A549 (cell line): ENCODE results near the gene KLRC3. TPM values are rescaled to one million over a fixed set of nuclear protein-coding genes. Genes with fewer than 3 reads are reported as not detected.

ENCODE experiments used
- ATAC-seq, 2 experiments: fragments of 200-7000 bp in 1 of 2; fragments of >200 bp in 1 of 2; cut with Nextera tagmentation in 1 of 2; cut with Tn5 transposase in 1 of 2; 3 replicates each; pipeline versions ENCODE4 v1.8.0 to v1.9.1; 2018 to 2020; ENCODE audit warnings: mild to moderate bottlenecking in 1 of 2, moderate library complexity in 1 of 2
- CTCF ChIA-PET: fragments of 300-600 bp; sonication (Branson Sonifier 250); formaldehyde crosslinking; extraction: SDS; loops from one replicate; lab custom pipeline; 2021; ENCODE audit warnings: antibody characterized with exemption, inconsistent platforms; lab: Yijun Ruan, JAX
- POLR2A ChIA-PET: fragments of 350-600 bp; formaldehyde crosslinking; extraction: SDS; loops from one replicate; lab custom pipeline; 2021; ENCODE audit warnings: antibody characterized with exemption, inconsistent platforms; lab: Yijun Ruan, JAX
- DNase-seq, 2 experiments: peaks; one replicate each; pipeline versions ENCODE4 v3.0.0 to v3.0.0-alpha.2; 2011 to 2016; ENCODE audit warnings: low read depth in 1 of 2, low spot score in 1 of 2
- FAIRE-seq: peaks from 2 replicates; lab custom pipeline; 2011; peaks lifted over from hg19 to GRCh38; lab: Jason Lieb, UNC
- H3K27ac ChIP-seq, 2 experiments: fragments of >200 bp; sonication (Bioruptor Twin); formaldehyde crosslinking; 3 replicates each; pipeline ENCODE4 v1.5.1; 2016 to 2017
- H3K4me1 ChIP-seq: fragments of >200 bp; sonication (Bioruptor Twin); formaldehyde crosslinking; 3 replicates; pipeline ENCODE4 v1.6.1; 2016
- H3K4me2 ChIP-seq: fragments of >200 bp; sonication (Bioruptor Twin); formaldehyde crosslinking; 3 replicates; pipeline ENCODE4 v1.6.1; 2016
- H3K4me3 ChIP-seq: fragments of >200 bp; sonication (Bioruptor Twin); formaldehyde crosslinking; 3 replicates; pipeline ENCODE4 v1.5.1; 2016
- H3K9me3 ChIP-seq: fragments of >200 bp; sonication (Bioruptor Twin); formaldehyde crosslinking; 3 replicates; pipeline ENCODE4 v1.6.1; 2016
- BHLHE40 ChIP-seq: IDR thresholded peaks from 2 replicates; pipeline ENCODE4 v1.6.1; 2012; ENCODE audit warnings: low read depth, low read length, inconsistent platforms
- CBX2 ChIP-seq: fragments of 200-600 bp; sonication (generic); IDR thresholded peaks from 2 replicates; pipeline ENCODE4 v1.6.1; 2016; ENCODE audit warnings: low read depth, mild to moderate bottlenecking, borderline replicate concordance
- CHD4 ChIP-seq: fragments of 200-600 bp; sonication (generic); IDR thresholded peaks from 2 replicates; pipeline ENCODE4 v1.6.1; 2016; ENCODE audit warnings: antibody characterized with exemption, mild to moderate bottlenecking, borderline replicate concordance
- EHF ChIP-seq: fragments of 250-450 bp; sonication (Bioruptor Pico); IDR thresholded peaks from 2 replicates; pipeline ENCODE4 v1.5.0; 2020; ENCODE audit warnings: mild to moderate bottlenecking
- EP300 ChIP-seq, 2 experiments: fragments of >200 bp; sonication (Bioruptor Twin); formaldehyde crosslinking; IDR thresholded peaks; 2 replicates in 1 of 2; 3 replicates in 1 of 2; pipeline ENCODE4 v1.6.1; 2016 to 2017
- ESRRA ChIP-seq: fragments of 150-350 bp; IDR thresholded peaks from 2 replicates; pipeline ENCODE4 v1.6.1; 2014; ENCODE audit warnings: mild to moderate bottlenecking, low read length, borderline replicate concordance
- FOXS1 ChIP-seq: fragments of 250-450 bp; sonication (Bioruptor Pico); IDR thresholded peaks from 2 replicates; pipeline ENCODE4 v1.5.0; 2020; ENCODE audit warnings: mild to moderate bottlenecking, moderate library complexity
- GATA3 ChIP-seq: IDR thresholded peaks from 2 replicates; pipeline ENCODE4 v1.6.1; 2012; ENCODE audit warnings: borderline replicate concordance
- HEYL ChIP-seq: fragments of 250-450 bp; sonication (Bioruptor Pico); IDR thresholded peaks from 2 replicates; pipeline ENCODE4 v1.8.0; 2021; ENCODE audit warnings: mild to moderate bottlenecking, moderate library complexity
- HOXA7 ChIP-seq: fragments of 250-450 bp; sonication (Bioruptor Pico); IDR thresholded peaks from 2 replicates; pipeline ENCODE4 v1.5.0; 2020; ENCODE audit warnings: mild to moderate bottlenecking, moderate library complexity
- HOXB5 ChIP-seq: fragments of 250-450 bp; sonication (Bioruptor Pico); IDR thresholded peaks from 2 replicates; pipeline ENCODE4 v1.5.0; 2020; ENCODE audit warnings: mild to moderate bottlenecking, moderate library complexity
- JUNB ChIP-seq: fragments of >200 bp; sonication (Bioruptor Twin); formaldehyde crosslinking; IDR thresholded peaks from 2 replicates; pipeline ENCODE4 v1.6.1; 2016
- KDM1A ChIP-seq: fragments of 200-600 bp; sonication (generic); IDR thresholded peaks from 2 replicates; pipeline ENCODE4 v1.6.1; 2016; ENCODE audit warnings: low read depth, mild to moderate bottlenecking
- MAFK ChIP-seq: fragments of 450-650 bp; IDR thresholded peaks from 2 replicates; pipeline ENCODE4 v1.6.1; 2014; ENCODE audit not compliant: partially characterized antibody
- MYC ChIP-seq: IDR thresholded peaks from 2 replicates; pipeline ENCODE4 v1.6.1; 2012; ENCODE audit warnings: mild to moderate bottlenecking, inconsistent platforms, low read length, improper control_type of control experiment, borderline replicate concordance
- POLR2A ChIP-seq: IDR thresholded peaks from 2 replicates; pipeline ENCODE4 v1.6.1; 2012; ENCODE audit warnings: mild to moderate bottlenecking, low read length
- POLR2AphosphoS2 ChIP-seq: conservative IDR thresholded peaks from 2 replicates; pipeline ENCODE4 v1.6.1; 2012; ENCODE audit warnings: low read length, improper control_type of control experiment, inconsistent platforms
- RAD21 ChIP-seq, 2 experiments: fragments of >200 bp in 1 of 2; sonication (Bioruptor Twin) in 1 of 2; formaldehyde crosslinking in 1 of 2; IDR thresholded peaks in 1 of 2; conservative IDR thresholded peaks in 1 of 2; 2 replicates in 1 of 2; 3 replicates in 1 of 2; pipeline ENCODE4 v1.6.1; 2012 to 2018; ENCODE audit warnings: inconsistent platforms in 1 of 2
- RARB ChIP-seq: fragments of 250-450 bp; sonication (Bioruptor Pico); IDR thresholded peaks from 2 replicates; pipeline ENCODE4 v1.8.0; 2021; ENCODE audit warnings: mild to moderate bottlenecking, moderate library complexity
- SMC3 ChIP-seq: fragments of >200 bp; sonication (Bioruptor Twin); formaldehyde crosslinking; IDR thresholded peaks from 3 replicates; pipeline ENCODE4 v1.6.1; 2018; ENCODE audit warnings: inconsistent platforms
- ZC3H11A ChIP-seq: fragments of 450-650 bp; IDR thresholded peaks from 2 replicates; pipeline ENCODE4 v1.6.1; 2014; ENCODE audit warnings: antibody characterized with exemption, mild to moderate bottlenecking
- ZFP36 ChIP-seq: fragments of 450-650 bp; IDR thresholded peaks from 2 replicates; pipeline ENCODE4 v1.6.1; 2014; ENCODE audit warnings: borderline replicate concordance; ENCODE audit not compliant: partially characterized antibody
- WGBS: methylation state at CpG from one replicate; pipeline ENCODE4 v1.1.6; 2017; ENCODE audit errors: missing lambda C conversion rate; 5-methylcytosine and 5-hydroxymethylcytosine counted together
- polyA plus RNA-seq, 4 experiments: library from polyadenylated mRNA; depleted of rRNA in 3 of 4; stranded (reverse); fragments of >200 nt; fragmentation: RNase III in 1 of 4; extraction: RNeasy Plus Mini Kit Qiagen cat#74134 plus additional on column Dnase treatment in 1 of 4; gene quantifications; 2 replicates in 3 of 4; 3 replicates in 1 of 4; pipeline ENCODE4 v1.2.3, GENCODE V29; 2011 to 2017
- TF ChIP-seq, protein P1 (sequence below): fragments of >200 bp; sonication (Bioruptor Twin); formaldehyde crosslinking; IDR thresholded peaks from 3 replicates; pipeline ENCODE4 v1.6.1; 2016
- TF ChIP-seq, protein P2 (sequence below): fragments of >200 bp; sonication (Bioruptor Twin); formaldehyde crosslinking; IDR thresholded peaks from 3 replicates; pipeline ENCODE4 v1.5.1; 2016
- TF ChIP-seq, protein P3 (sequence below): fragments of 250-450 bp; sonication (Bioruptor Pico); IDR thresholded peaks from 2 replicates; pipeline ENCODE4 v1.5.0; 2021; ENCODE audit warnings: mild to moderate bottlenecking, moderate library complexity, borderline replicate concordance
- TF ChIP-seq, protein P4 (sequence below): fragments of 250-450 bp; sonication (Bioruptor Pico); IDR thresholded peaks from 2 replicates; pipeline ENCODE4 v1.5.0; 2020; ENCODE audit warnings: low read depth, mild to moderate bottlenecking, moderate library complexity

Gene KLRC3
- polyA plus RNA-seq, 2 of the 4 experiments (the other 2 are of a cell fraction) = 0.10 TPM; not detected in 1

DNA sequence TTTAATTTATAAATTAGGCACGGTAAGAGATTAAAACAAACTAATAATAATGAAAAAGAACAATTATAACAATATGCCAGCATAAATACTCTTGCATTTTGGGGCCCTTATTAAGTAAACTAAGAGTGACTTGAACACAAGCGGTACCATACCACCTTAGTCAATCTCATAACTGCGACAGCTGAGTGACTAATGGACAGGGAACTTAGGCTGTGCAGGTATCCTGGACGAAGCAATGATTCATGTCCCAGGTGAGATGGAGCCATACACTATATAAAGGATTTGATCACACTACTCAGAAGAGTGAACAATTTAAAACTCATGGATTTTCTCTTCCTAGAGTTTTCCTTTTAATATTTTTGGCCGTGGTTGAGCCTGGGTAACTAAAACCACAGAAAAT lies 15.1 kb downstream of the KLRC3 start:
- no peak for DNase-seq
- POLR2A ChIA-PET = no interaction called here
- H3K4me1 ChIP-seq = no peaks in the 10 kb centered on the region
- H3K27ac ChIP-seq = no peak overlapping the region
- TF ChIP-seq ZC3H11A (no peak), POLR2A (no peak), RAD21 (conservative IDR thresholded peaks at IDR 0.05 in 1 of 2, IDR thresholded peaks at IDR 0.05 in 1 of 2) (no peak), MAFK (no peak)
- H3K4me3 ChIP-seq = no peak overlapping the region
- WGBS = 85% methylated on average over 5 of the region's 5 CpGs
- H3K9me3 ChIP-seq = peaks cover 5% of the 10 kb centered on the region; the same call in 1 of the 3 replicates
- no peak for ATAC-seq
- no peak for FAIRE-seq
- CTCF ChIA-PET = interaction anchor here (1.4 kb wide), 1 partner anchor 39 kb away, joined by 3 read pairs; no protein-coding TSS in a partner anchor
- H3K4me2 ChIP-seq = no peak overlapping the region

DNA sequence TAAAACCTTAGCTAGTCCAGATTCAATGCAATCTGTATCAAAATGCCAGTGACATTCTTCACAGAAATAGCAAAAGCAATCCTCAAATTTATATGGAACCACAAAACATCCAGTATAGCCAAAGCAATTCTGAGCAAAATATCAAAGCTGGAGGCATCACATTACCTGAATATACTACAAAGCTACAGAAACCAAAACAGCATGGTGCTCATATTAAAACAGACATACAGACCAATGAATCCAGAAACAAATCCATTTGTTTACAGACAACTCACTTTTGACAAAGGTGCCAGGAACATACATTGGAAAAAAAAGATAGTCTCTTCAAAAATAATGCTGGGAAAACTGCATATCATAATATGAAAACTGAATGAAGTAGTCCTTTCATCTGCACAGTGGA lies 15.6 kb downstream of the KLRC3 start:
- no peak for DNase-seq
- Histone ChIP-seq H3K9me3 (peaks cover 5% of the 10 kb centered on the region; the same call in 1 of the 3 replicates), H3K4me3 (no peak overlapping the region), H3K4me1 (no peaks in the 10 kb centered on the region), H3K27ac (no peak overlapping the region), H3K4me2 (no peak overlapping the region)
- no peak for FAIRE-seq
- no peak for ATAC-seq
- ChIA-PET POLR2A (no interaction called here), CTCF (interaction anchor here (1.4 kb wide), 1 partner anchor 38 kb away, joined by 3 read pairs; no protein-coding TSS in a partner anchor)
- TF ChIP-seq, protein P1, sequence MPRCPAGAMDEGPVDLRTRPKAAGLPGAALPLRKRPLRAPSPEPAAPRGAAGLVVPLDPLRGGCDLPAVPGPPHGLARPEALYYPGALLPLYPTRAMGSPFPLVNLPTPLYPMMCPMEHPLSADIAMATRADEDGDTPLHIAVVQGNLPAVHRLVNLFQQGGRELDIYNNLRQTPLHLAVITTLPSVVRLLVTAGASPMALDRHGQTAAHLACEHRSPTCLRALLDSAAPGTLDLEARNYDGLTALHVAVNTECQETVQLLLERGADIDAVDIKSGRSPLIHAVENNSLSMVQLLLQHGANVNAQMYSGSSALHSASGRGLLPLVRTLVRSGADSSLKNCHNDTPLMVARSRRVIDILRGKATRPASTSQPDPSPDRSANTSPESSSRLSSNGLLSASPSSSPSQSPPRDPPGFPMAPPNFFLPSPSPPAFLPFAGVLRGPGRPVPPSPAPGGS = no peak
- TF ChIP-seq, protein P2, sequence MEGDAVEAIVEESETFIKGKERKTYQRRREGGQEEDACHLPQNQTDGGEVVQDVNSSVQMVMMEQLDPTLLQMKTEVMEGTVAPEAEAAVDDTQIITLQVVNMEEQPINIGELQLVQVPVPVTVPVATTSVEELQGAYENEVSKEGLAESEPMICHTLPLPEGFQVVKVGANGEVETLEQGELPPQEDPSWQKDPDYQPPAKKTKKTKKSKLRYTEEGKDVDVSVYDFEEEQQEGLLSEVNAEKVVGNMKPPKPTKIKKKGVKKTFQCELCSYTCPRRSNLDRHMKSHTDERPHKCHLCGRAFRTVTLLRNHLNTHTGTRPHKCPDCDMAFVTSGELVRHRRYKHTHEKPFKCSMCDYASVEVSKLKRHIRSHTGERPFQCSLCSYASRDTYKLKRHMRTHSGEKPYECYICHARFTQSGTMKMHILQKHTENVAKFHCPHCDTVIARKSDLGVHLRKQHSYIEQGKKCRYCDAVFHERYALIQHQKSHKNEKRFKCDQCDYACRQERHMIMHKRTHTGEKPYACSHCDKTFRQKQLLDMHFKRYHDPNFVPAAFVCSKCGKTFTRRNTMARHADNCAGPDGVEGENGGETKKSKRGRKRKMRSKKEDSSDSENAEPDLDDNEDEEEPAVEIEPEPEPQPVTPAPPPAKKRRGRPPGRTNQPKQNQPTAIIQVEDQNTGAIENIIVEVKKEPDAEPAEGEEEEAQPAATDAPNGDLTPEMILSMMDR = no peak
- no peak for TF ChIP-seq SMC3
- TF ChIP-seq EHF (CRISPR knock-in tag) = no peak
- no peak for TF ChIP-seq ESRRA
- no peak for TF ChIP-seq CBX2
- TF ChIP-seq CHD4 = no peak
- TF ChIP-seq POLR2AphosphoS2 = no peak
- TF ChIP-seq MAFK = no peak
- no peak for TF ChIP-seq ZFP36
- no peak for TF ChIP-seq JUNB
- no peak for TF ChIP-seq HOXB5 (CRISPR knock-in tag)
- TF ChIP-seq BHLHE40 = no peak
- no peak for TF ChIP-seq HEYL (CRISPR knock-in tag)

DNA sequence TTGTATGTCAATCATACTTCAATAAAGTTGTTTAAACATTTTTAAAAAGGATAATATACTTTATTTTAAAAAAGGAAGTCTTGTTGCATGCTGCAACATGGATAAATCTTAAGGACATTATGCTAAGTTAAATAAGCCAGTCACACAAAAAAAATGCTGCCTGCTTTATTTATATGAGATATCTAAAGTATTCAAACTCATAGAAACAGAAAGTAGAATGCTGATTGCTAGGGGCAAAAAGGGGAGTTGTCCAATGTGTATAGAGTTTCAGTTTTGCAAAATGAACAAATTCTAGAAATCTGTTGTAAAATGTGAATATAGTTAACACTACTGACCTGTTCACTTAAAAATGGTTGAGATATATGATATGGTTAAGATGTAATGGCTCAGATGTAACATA lies 19.6 kb downstream of the KLRC3 start:
- no peak for ATAC-seq
- no peak overlapping the region for H3K4me3 ChIP-seq
- no peak overlapping the region for H3K4me2 ChIP-seq
- H3K9me3 ChIP-seq = peaks cover 5% of the 10 kb centered on the region; the same call in 1 of the 3 replicates
- no peak overlapping the region for H3K27ac ChIP-seq
- no peak for DNase-seq
- no peak for FAIRE-seq
- 0 out of 3 replicates have a peak, but pooled peaks cover 4% of the 10 kb centered on the region for H3K4me1 ChIP-seq
- POLR2A ChIA-PET = no interaction called here
- CTCF ChIA-PET = no interaction called here
- TF ChIP-seq EHF (CRISPR knock-in tag) = no peak
- no peak for TF ChIP-seq HOXB5 (CRISPR knock-in tag)
- TF ChIP-seq BHLHE40 = no peak
- no peak for TF ChIP-seq KDM1A
- no peak for TF ChIP-seq MYC
- TF ChIP-seq EP300 (IDR thresholded peaks at IDR 0.05) = no peak
- TF ChIP-seq SMC3 = no peak
- no peak for TF ChIP-seq GATA3
- TF ChIP-seq HOXA7 (CRISPR knock-in tag) = no peak
- no peak for TF ChIP-seq FOXS1 (CRISPR knock-in tag)
- TF ChIP-seq, protein P3, sequence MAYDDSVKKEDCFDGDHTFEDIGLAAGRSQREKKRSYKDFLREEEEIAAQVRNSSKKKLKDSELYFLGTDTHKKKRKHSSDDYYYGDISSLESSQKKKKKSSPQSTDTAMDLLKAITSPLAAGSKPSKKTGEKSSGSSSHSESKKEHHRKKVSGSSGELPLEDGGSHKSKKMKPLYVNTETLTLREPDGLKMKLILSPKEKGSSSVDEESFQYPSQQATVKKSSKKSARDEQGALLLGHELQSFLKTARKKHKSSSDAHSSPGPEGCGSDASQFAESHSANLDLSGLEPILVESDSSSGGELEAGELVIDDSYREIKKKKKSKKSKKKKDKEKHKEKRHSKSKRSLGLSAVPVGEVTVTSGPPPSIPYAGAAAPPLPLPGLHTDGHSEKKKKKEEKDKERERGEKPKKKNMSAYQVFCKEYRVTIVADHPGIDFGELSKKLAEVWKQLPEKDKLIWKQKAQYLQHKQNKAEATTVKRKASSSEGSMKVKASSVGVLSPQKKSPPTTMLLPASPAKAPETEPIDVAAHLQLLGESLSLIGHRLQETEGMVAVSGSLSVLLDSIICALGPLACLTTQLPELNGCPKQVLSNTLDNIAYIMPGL (CRISPR knock-in tag) = no peak
- TF ChIP-seq, protein P4, sequence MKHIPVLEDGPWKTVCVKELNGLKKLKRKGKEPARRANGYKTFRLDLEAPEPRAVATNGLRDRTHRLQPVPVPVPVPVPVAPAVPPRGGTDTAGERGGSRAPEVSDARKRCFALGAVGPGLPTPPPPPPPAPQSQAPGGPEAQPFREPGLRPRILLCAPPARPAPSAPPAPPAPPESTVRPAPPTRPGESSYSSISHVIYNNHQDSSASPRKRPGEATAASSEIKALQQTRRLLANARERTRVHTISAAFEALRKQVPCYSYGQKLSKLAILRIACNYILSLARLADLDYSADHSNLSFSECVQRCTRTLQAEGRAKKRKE (CRISPR knock-in tag) = no peak
- no peak for TF ChIP-seq RARB
